RWPE2 (cell line): ENCODE measurements around the gene SLC39A10.
"Not testable (repeated sequence)": the region's sequence is repeated elsewhere in the genome, so short reads cannot be mapped to it uniquely, and the experiment has no call there.

Experiments
- ATAC-seq: fragments of 200-7000 bp; cut with Tn5 transposase; 3 replicates; pipeline ENCODE4 v1.9.1; 2021; ENCODE audit warnings: low read depth
- DNase-seq: peaks from one replicate; pipeline ENCODE4 v3.0.0-alpha.2; 2020; ENCODE audit warnings: low spot score
- H3K27ac ChIP-seq: fragments of 450-650 bp; 2 replicates; pipeline ENCODE4 v1.5.1; 2017; ENCODE audit warnings: mild to moderate bottlenecking; ENCODE audit not compliant: poor library complexity, severe bottlenecking
- H3K27me3 ChIP-seq: fragments of 250-450 bp; sonication (Bioruptor Pico); 2 replicates; pipeline ENCODE4 v1.5.1; 2021; ENCODE audit warnings: mild to moderate bottlenecking, moderate library complexity; ENCODE audit not compliant: insufficient read depth, poor library complexity, severe bottlenecking
- H3K36me3 ChIP-seq: fragments of 250-450 bp; sonication (Bioruptor Pico); 2 replicates; pipeline ENCODE4 v1.5.1; 2020; ENCODE audit warnings: low read depth, mild to moderate bottlenecking, moderate library complexity
- H3K4me1 ChIP-seq: fragments of 250-450 bp; sonication (Bioruptor Pico); 2 replicates; pipeline ENCODE4 v1.5.1; 2021; ENCODE audit warnings: mild to moderate bottlenecking, moderate library complexity; ENCODE audit not compliant: insufficient read depth, poor library complexity, severe bottlenecking
- H3K4me3 ChIP-seq: fragments of 250-450 bp; sonication (Bioruptor Pico); 2 replicates; pipeline ENCODE4 v1.5.1; 2021; ENCODE audit warnings: mild to moderate bottlenecking, moderate library complexity; ENCODE audit not compliant: severe bottlenecking
- H3K9me3 ChIP-seq: fragments of 250-450 bp; sonication (Bioruptor Pico); 2 replicates; pipeline ENCODE4 v1.5.1; 2021; ENCODE audit warnings: mild to moderate bottlenecking, moderate library complexity; ENCODE audit not compliant: severe bottlenecking
- CTCF ChIP-seq: fragments of 450-650 bp; IDR thresholded peaks from one replicate; pipeline ENCODE4 v1.5.1; 2017; ENCODE audit warnings: mild to moderate bottlenecking, moderate library complexity; ENCODE audit not compliant: poor library complexity, severe bottlenecking

The SLC39A10 gene

GRCh38 chr2:195686564-195686963 lies 29.5 kb downstream of the SLC39A10 start:
- Histone ChIP-seq H3K36me3 (peaks cover 14% of the 10 kb centered on the region; the same call in 1 of the 2 replicates), H3K4me1 (peaks cover 12% of the 10 kb centered on the region), H3K27me3 (no peaks in the 10 kb centered on the region), H3K27ac (no peak overlapping the region), H3K9me3 (no peaks in the 10 kb centered on the region), H3K4me3 (no peak overlapping the region)
- TF ChIP-seq CTCF = no peak
- DNase-seq (no peak), ATAC-seq (no peak)

GRCh38 chr2:195687320-195688086 lies 30.5 kb downstream of the SLC39A10 start:
- Histone ChIP-seq H3K27ac (no peak overlapping the region), H3K9me3 (no peaks in the 10 kb centered on the region), H3K36me3 (peaks cover 14% of the 10 kb centered on the region; the same call in 1 of the 2 replicates), H3K27me3 (no peaks in the 10 kb centered on the region), H3K4me1 (peaks cover 12% of the 10 kb centered on the region), H3K4me3 (no peak overlapping the region)
- DNase-seq = no peak
- TF ChIP-seq CTCF = no peak
- no peak for ATAC-seq

GRCh38 chr2:195692531-195692930 lies 35.5 kb downstream of the SLC39A10 start:
- H3K9me3 ChIP-seq, ATAC-seq, H3K27ac ChIP-seq, H3K4me1 ChIP-seq, DNase-seq, H3K36me3 ChIP-seq, H3K27me3 ChIP-seq, H3K4me3 ChIP-seq: not testable (repeated sequence)

- Histone ChIP-seq H3K36me3 (0 out of 2 replicates have a peak, but pooled peaks cover 3% of the 10 kb centered on the region), H3K4me1 (no peaks in the 10 kb centered on the region), H3K27me3 (no peaks in the 10 kb centered on the region), H3K9me3 (no peaks in the 10 kb centered on the region), H3K27ac (no peak overlapping the region), H3K4me3 (no peak overlapping the region)
- no peak for TF ChIP-seq CTCF
- DNase-seq = no peak
- ATAC-seq = no peak
Measured at GRCh38 chr2:195694553-195694952, 37.5 kb downstream of the SLC39A10 start.

- no peaks in the 10 kb centered on the region for H3K4me1 ChIP-seq
- H3K9me3 ChIP-seq = no peaks in the 10 kb centered on the region
- TF ChIP-seq CTCF = no peak
- no peak overlapping the region for H3K27ac ChIP-seq
- no peaks in the 10 kb centered on the region for H3K27me3 ChIP-seq
- ATAC-seq (no peak), DNase-seq (no peak)
- H3K4me3 ChIP-seq = no peak overlapping the region
- H3K36me3 ChIP-seq = 0 out of 2 replicates have a peak, but pooled peaks cover 3% of the 10 kb centered on the region
Measured at GRCh38 chr2:195695002-195695631, 38.1 kb downstream of the SLC39A10 start.
